Spleen (tissue), 11 donors: Measurements from ENCODE around the gene HAGH. TPM values are rescaled to one million over a fixed set of nuclear protein-coding genes. Genes with fewer than 3 reads are reported as not detected.

Experiments
- DNase-seq: peaks from one replicate; pipeline ENCODE4 v3.0.0-alpha.2; 2020
- H3K27ac ChIP-seq, 8 donors: fragments of 200-600 bp; sonication (generic) in 7 of 8; 1 replicate in 4 of 8; 2 replicates in 4 of 8; pipeline versions ENCODE4 v1.5.0 to v1.8.0; 2016 to 2021; ENCODE audit warnings: inconsistent platforms in 4 of 8, mild to moderate bottlenecking in 4 of 8, moderate library complexity in 1 of 8
- H3K27me3 ChIP-seq, 7 donors: fragments of 200-600 bp; sonication (generic) in 6 of 7; replicated peaks in 1 of 7; 1 replicate in 4 of 7; 2 replicates in 3 of 7; pipeline versions ENCODE4 v1.5.0 to v1.8.0; 2016 to 2021; ENCODE audit warnings: inconsistent platforms in 3 of 7, mild to moderate bottlenecking in 1 of 7
- H3K36me3 ChIP-seq, 6 donors: fragments of 200-600 bp; sonication (generic) in 5 of 6; 1 replicate in 4 of 6; 2 replicates in 2 of 6; pipeline versions ENCODE4 v1.5.0 to v1.8.0; 2016 to 2021; ENCODE audit warnings: inconsistent platforms in 2 of 6
- H3K4me1 ChIP-seq, 6 donors: fragments of 200-600 bp; sonication (generic) in 5 of 6; 1 replicate in 3 of 6; 2 replicates in 3 of 6; pipeline versions ENCODE4 v1.5.0 to v1.8.0; 2016 to 2021; ENCODE audit warnings: inconsistent platforms in 3 of 6
- H3K4me3 ChIP-seq, 8 donors: fragments of 200-600 bp; sonication (generic) in 7 of 8; 1 replicate in 4 of 8; 2 replicates in 4 of 8; pipeline versions ENCODE4 v1.5.0 to v1.8.0; 2016 to 2021; ENCODE audit warnings: inconsistent platforms in 4 of 8, mild to moderate bottlenecking in 4 of 8, moderate library complexity in 2 of 8
- H3K9me3 ChIP-seq, 8 donors: fragments of 200-600 bp; sonication (generic) in 7 of 8; 1 replicate in 4 of 8; 2 replicates in 4 of 8; pipeline versions ENCODE4 v1.5.0 to v1.8.0; 2016 to 2021; ENCODE audit warnings: inconsistent platforms in 4 of 8
- CTCF ChIP-seq, 11 experiments: fragments of 200-600 bp in 7 of 11; fragments of 450-650 bp in 4 of 11; sonication (generic) in 4 of 11; IDR thresholded peaks in 8 of 11; conservative IDR thresholded peaks in 3 of 11; 1 replicate in 7 of 11; 2 replicates in 4 of 11; pipeline versions ENCODE4 v1.4.0 to v1.8.0; 2016 to 2021; ENCODE audit warnings: antibody characterized with exemption in 11 of 11, inconsistent platforms in 4 of 11, mild to moderate bottlenecking in 1 of 11
- POLR2A ChIP-seq, 3 donors: fragments of 450-650 bp; IDR thresholded peaks; one replicate each; pipeline ENCODE4 v1.5.1; 2017; ENCODE audit warnings: antibody characterized with exemption in 3 of 3, mild to moderate bottlenecking in 1 of 3
- POLR2AphosphoS5 ChIP-seq, 3 donors: sonication (generic); formaldehyde crosslinking; IDR thresholded peaks; one replicate each; pipeline ENCODE4 v1.5.1; 2017; ENCODE audit warnings: antibody characterized with exemption in 3 of 3
- WGBS, 5 donors: extraction: QIAGEN DNeasy Blood & Tissue Kit in 3 of 5; methylation state at CpG; one replicate each; pipeline versions ENCODE4 v1.1.5 to v1.1.7; 2013 to 2018; 5-methylcytosine and 5-hydroxymethylcytosine counted together
- intact Hi-C: fragments of 100-400 bp; cut with DNase I; formaldehyde crosslinking; loops from one replicate; pipeline ENCODE4 v1.15.0; 2023; ENCODE audit warnings: low total_unique reads
- polyA plus RNA-seq, 3 donors: library from polyadenylated mRNA; stranded (reverse); fragments of 200-250 nt; gene quantifications; one replicate each; pipeline ENCODE4 v1.2.1, GENCODE V29; 2013
- total RNA-seq, 7 donors: library from RNA; depleted of rRNA in 3 of 7; stranded (reverse); fragments of >200 nt in 3 of 7; fragmentation: NEBNext Ultra II Directional in 4 of 7; extraction: Animal tissue kit (Norgen Biotek cat#: 25700) in 4 of 7; gene quantifications; one replicate each; pipeline versions ENCODE4 v1.1.0 to v1.2.1, GENCODE V29; 2016 to 2021
- donor health status: healthy with polysubstance abuse.
- donor health status: DM: no; HTN: no; CAD: no; lungs with moderate emphysema.
- donor health status: DM: no; HTN: no; CAD: no.
- donor health status: Bipolar disorder and iron deficiency.
- donor health status: healthy.
- donor health status: DM: no; HTN: no; CAD: no.
- donor health status: DM: yes; HTN: yes; CAD: no.

Gene HAGH
- total and polyA plus RNA-seq, 10 donors: 33.6 to 76.6 (median 49.0) TPM

GRCh38 chr16:1768767-1769401 is 57.7 kb downstream of the HAGH start:
- WGBS, 5 donors: 80 to 88% (median 85%) methylated on average over 16 to 26 of the region's 26 CpGs
- Histone ChIP-seq H3K27me3 (no peaks in the 10 kb centered on the region), H3K4me1 (peaks cover 11 to 45% (median 29%) of the 10 kb centered on the region in 6 donors), H3K9me3 (no peaks in the 10 kb centered on the region), H3K4me3 (no peak overlapping the region), H3K36me3 (peaks cover 0 to 61% (median 57%) of the 10 kb centered on the region in 6 donors), H3K27ac (peak overlapping the region in 2 of 8 donors; percentile 17 to 96)
- DNase-seq: peak; percentile 75
- intact Hi-C loops: no loop called here
- TF ChIP-seq POLR2AphosphoS5 (IDR thresholded peaks at IDR 0.05): peak in 1 of 3 donors; percentile 41
- TF ChIP-seq CTCF (IDR thresholded peaks at IDR 0.05 in 8 of 11, conservative IDR thresholded peaks at IDR 0.05 in 3 of 11): no peak

GRCh38 chr16:1768061-1768766 is 58.4 kb downstream of the HAGH start:
- Histone ChIP-seq H3K27me3 (no peaks in the 10 kb centered on the region), H3K36me3 (peaks cover 0 to 68% (median 63%) of the 10 kb centered on the region in 6 donors), H3K9me3 (no peaks in the 10 kb centered on the region), H3K4me3 (no peak overlapping the region), H3K4me1 (peaks cover 7 to 39% (median 25%) of the 10 kb centered on the region in 6 donors), H3K27ac (no peak overlapping the region)
- DNase-seq: peak; percentile 78
- 87 to 94% (median 88%) methylated on average over 39 to 41 of the region's 41 CpGs for WGBS, 5 donors
- TF ChIP-seq POLR2A (IDR thresholded peaks at IDR 0.05) (no peak), POLR2AphosphoS5 (IDR thresholded peaks at IDR 0.05) (peak in 2 of 3 donors; percentile 43 to 48)
- intact Hi-C loops: no loop called here

GRCh38 chr16:1767116-1767994 is 59.3 kb downstream of the HAGH start:
- WGBS, 5 donors: 89 to 97% (median 93%) methylated on average over 17 to 42 of the region's 42 CpGs
- H3K4me1 ChIP-seq: peaks cover 7 to 35% (median 24%) of the 10 kb centered on the region in 6 donors
- H3K4me3 ChIP-seq: no peak overlapping the region
- peak in 2 of 3 donors; percentile 38 to 59 for TF ChIP-seq POLR2AphosphoS5 (IDR thresholded peaks at IDR 0.05)
- no peak for TF ChIP-seq POLR2A (IDR thresholded peaks at IDR 0.05)
- H3K27ac ChIP-seq: no peak overlapping the region
- H3K27me3 ChIP-seq: no peaks in the 10 kb centered on the region
- peaks cover 0 to 77% (median 71%) of the 10 kb centered on the region in 6 donors for H3K36me3 ChIP-seq
- H3K9me3 ChIP-seq: no peaks in the 10 kb centered on the region
- intact Hi-C loops: no loop called here
- DNase-seq: no peak

GRCh38 chr16:1766701-1767100 is 59.9 kb downstream of the HAGH start:
- H3K4me3 ChIP-seq: no peak overlapping the region
- TF ChIP-seq CTCF (IDR thresholded peaks at IDR 0.05 in 8 of 11, conservative IDR thresholded peaks at IDR 0.05 in 3 of 11) (no peak), POLR2A (IDR thresholded peaks at IDR 0.05) (no peak), POLR2AphosphoS5 (IDR thresholded peaks at IDR 0.05) (no peak)
- no peak for DNase-seq
- H3K27me3 ChIP-seq: no peaks in the 10 kb centered on the region
- H3K36me3 ChIP-seq: peaks cover 0 to 83% (median 78%) of the 10 kb centered on the region in 6 donors
- intact Hi-C loops: no loop called here
- no peak overlapping the region for H3K27ac ChIP-seq
- H3K9me3 ChIP-seq: no peaks in the 10 kb centered on the region
- WGBS, 5 donors: 85 to 98% (median 92%) methylated on average over 5 to 18 of the region's 18 CpGs
- peaks cover 7 to 29% (median 17%) of the 10 kb centered on the region in 6 donors for H3K4me1 ChIP-seq
